HG03159 (cell line): Measurements from ENCODE around the gene SMLR1.

ENCODE experiments used
- ATAC-seq: cut with Tn5 transposase; IDR thresholded peaks from one replicate; pipeline ENCODE4 v1.9.1; 2021; ENCODE audit warnings: mild to moderate bottlenecking, moderate library complexity; ENCODE audit not compliant: unreplicated experiment

SMLR1 gene

GRCh38 chr6:130849594-130849993, 22.4 kb downstream of the SMLR1 start:
- no peak for ATAC-seq

- no peak for ATAC-seq
Measured at GRCh38 chr6:130851026-130851425, 23.8 kb downstream of the SMLR1 start.

GRCh38 chr6:130852844-130853554, 25.8 kb downstream of the SMLR1 start:
- no peak for ATAC-seq

- ATAC-seq: no peak
Measured at GRCh38 chr6:130853555-130854183, 26.5 kb downstream of the SMLR1 start.

- ATAC-seq: no peak
Measured at GRCh38 chr6:130858054-130858453, 30.8 kb downstream of the SMLR1 start.

- ATAC-seq: no peak
Measured at GRCh38 chr6:130858498-130859160, 31.4 kb downstream of the SMLR1 start.

GRCh38 chr6:130859161-130859867, 32.1 kb downstream of the SMLR1 start:
- no peak for ATAC-seq

GRCh38 chr6:130862370-130862769, 35.2 kb downstream of the SMLR1 start:
- ATAC-seq: no peak

GRCh38 chr6:130863415-130864230, 36.4 kb downstream of the SMLR1 start:
- no peak for ATAC-seq

GRCh38 chr6:130864344-130864743, 37.1 kb downstream of the SMLR1 start:
- no peak for ATAC-seq

- ATAC-seq: no peak
Measured at GRCh38 chr6:130865793-130866192, 38.6 kb downstream of the SMLR1 start.

- ATAC-seq: no peak
Measured at GRCh38 chr6:130869681-130870080, 42.5 kb downstream of the SMLR1 start.

- no peak for ATAC-seq
Measured at GRCh38 chr6:130870179-130870880, 43.1 kb downstream of the SMLR1 start.

GRCh38 chr6:130872250-130873095, 45.3 kb downstream of the SMLR1 start:
- ATAC-seq: peak; percentile 75

GRCh38 chr6:130873746-130874145, 46.5 kb downstream of the SMLR1 start:
- ATAC-seq: no peak

- ATAC-seq: no peak
Measured at GRCh38 chr6:130879826-130880225, 52.6 kb downstream of the SMLR1 start.

GRCh38 chr6:130882370-130882769, 55.2 kb downstream of the SMLR1 start:
- ATAC-seq: no peak

- ATAC-seq: peak; percentile 97
Measured at GRCh38 chr6:130885392-130886192, 58.4 kb downstream of the SMLR1 start.
